Endodermal cell (in vitro differentiated cells): Measurements from ENCODE around the gene COL4A1. TPM values are rescaled to one million over a fixed set of nuclear protein-coding genes. Genes with fewer than 3 reads are reported as not detected.
A peak's percentile ranks its signal among the peaks of the same experiment; 100 is the strongest.

Experiments
- DNase-seq: peaks from one replicate; pipeline ENCODE4 v3.0.0-alpha.2; 2017
- H3K27ac ChIP-seq: 2 replicates; pipeline ENCODE4 v1.5.1; 2013; ENCODE audit warnings: mild to moderate bottlenecking, low read depth, low read length, moderate library complexity
- H3K27me3 ChIP-seq: 2 replicates; pipeline ENCODE4 v1.6.1; 2013; ENCODE audit warnings: mild to moderate bottlenecking, low read length, moderate library complexity; ENCODE audit not compliant: insufficient read depth, control insufficient read depth, poor library complexity, severe bottlenecking
- H3K36me3 ChIP-seq: 2 replicates; pipeline ENCODE4 v1.7.0; 2013; ENCODE audit warnings: mild to moderate bottlenecking, low read length, moderate library complexity; ENCODE audit not compliant: control insufficient read depth, insufficient read depth
- H3K4me1 ChIP-seq: one replicate; pipeline ENCODE4 v1.7.0; 2013; ENCODE audit warnings: low read length; ENCODE audit not compliant: control insufficient read depth, insufficient read depth
- H3K4me3 ChIP-seq: 2 replicates; pipeline ENCODE4 v1.5.1; 2013; ENCODE audit warnings: mild to moderate bottlenecking, low read length, moderate library complexity
- H3K9ac ChIP-seq: 2 replicates; pipeline ENCODE4 v1.6.1; 2013; ENCODE audit warnings: mild to moderate bottlenecking, low read length, moderate library complexity; ENCODE audit not compliant: poor library complexity, severe bottlenecking; ENCODE audit errors: extremely low read depth
- H3K9me3 ChIP-seq: 2 replicates; pipeline ENCODE4 v1.6.1; 2013; ENCODE audit warnings: mild to moderate bottlenecking, low read length, moderate library complexity; ENCODE audit not compliant: control insufficient read depth
- H3K27ac Mint-ChIP-seq: 2 replicates; pipeline ENCODE4 v1.8.0; 2020; ENCODE audit warnings: mixed read lengths
- H3K27me3 Mint-ChIP-seq: 2 replicates; pipeline ENCODE4 v1.8.0; 2021; ENCODE audit warnings: mild to moderate bottlenecking, mixed read lengths; ENCODE audit not compliant: insufficient read depth
- H3K36me3 Mint-ChIP-seq: 2 replicates; pipeline ENCODE4 v1.8.0; 2020; ENCODE audit warnings: low read depth, mixed read lengths
- H3K4me1 Mint-ChIP-seq: 2 replicates; pipeline ENCODE4 v1.8.0; 2020; ENCODE audit warnings: mixed read lengths
- H3K4me3 Mint-ChIP-seq: 2 replicates; pipeline ENCODE4 v1.8.0; 2020; ENCODE audit warnings: mild to moderate bottlenecking, moderate library complexity, mixed read lengths
- H3K9me3 Mint-ChIP-seq: 2 replicates; pipeline ENCODE4 v1.8.0; 2020; ENCODE audit warnings: mild to moderate bottlenecking, mixed read lengths
- CTCF ChIP-seq: fragments of 200-600 bp; sonication (generic); conservative IDR thresholded peaks from 2 replicates; pipeline ENCODE4 v1.5.0; 2021; ENCODE audit warnings: antibody characterized with exemption, mild to moderate bottlenecking
- WGBS, 2 experiments: methylation state at CpG; one replicate each; pipeline versions ENCODE4 v1.1.5 to v1.1.7; 2013; ENCODE audit warnings: missing lambda C conversion rate in 2 of 2, mixed read lengths in 1 of 2; ENCODE audit not compliant: insufficient coverage in 1 of 2, insufficient read length in 1 of 2; 5-methylcytosine and 5-hydroxymethylcytosine counted together
- total RNA-seq, 2 donors: library from RNA; stranded (reverse); fragmentation: NEBNext Ultra II Directional in 1 of 2; extraction: Animal tissue kit (Norgen Biotek cat#: 25700) in 1 of 2; gene quantifications; 2 replicates in 1 of 2; 3 replicates in 1 of 2; pipeline ENCODE4 v1.2.1, GENCODE V29; 2021

The COL4A1 gene
- total RNA-seq, 2 donors from 2014 or later = 702 to 764 TPM

DNA sequence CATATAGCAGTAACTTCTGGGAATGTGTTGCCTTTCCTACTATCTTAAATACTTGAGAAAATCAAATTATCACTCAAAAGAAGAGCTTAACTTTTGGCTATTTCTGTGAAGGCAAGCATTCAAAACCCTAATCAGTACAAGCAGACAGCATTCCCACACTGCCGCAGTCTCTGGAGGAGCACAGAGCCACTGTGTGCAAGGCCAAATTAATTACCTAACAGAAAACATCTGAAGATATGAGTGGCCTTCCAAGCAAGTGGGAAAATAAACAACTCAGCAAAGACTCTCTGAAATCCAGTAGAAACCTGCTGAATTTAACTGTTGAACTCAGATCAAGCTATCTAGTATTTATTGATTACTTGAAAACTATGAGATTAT, 68.2 kb downstream of the COL4A1 start:
- H3K4me3 ChIP-seq = peak overlapping the region; percentile 2
- H3K27me3 ChIP-seq = no peaks in the 10 kb centered on the region
- Mint-ChIP-seq H3K4me3 (no peak overlapping the region), H3K27me3 (no peaks in the 10 kb centered on the region), H3K36me3 (peaks cover 35% of the 10 kb centered on the region), H3K27ac (no peak overlapping the region), H3K9me3 (no peaks in the 10 kb centered on the region), H3K4me1 (peaks cover 23% of the 10 kb centered on the region)
- peaks cover 84% of the 10 kb centered on the region for H3K36me3 ChIP-seq
- H3K4me1 ChIP-seq = peaks cover 7% of the 10 kb centered on the region
- no peak overlapping the region for H3K9ac ChIP-seq
- DNase-seq = no peak
- no peaks in the 10 kb centered on the region for H3K9me3 ChIP-seq
- 60 to 100% methylated on average over 1 of the region's 1 CpG for WGBS, 2 experiments
- TF ChIP-seq CTCF = no peak
- H3K27ac ChIP-seq = no peak overlapping the region

GRCh38 chr13:110237875-110238817, 68.8 kb downstream of the COL4A1 start:
- Mint-ChIP-seq H3K9me3 (no peaks in the 10 kb centered on the region), H3K36me3 (peaks cover 42% of the 10 kb centered on the region), H3K4me1 (peaks cover 23% of the 10 kb centered on the region), H3K4me3 (no peak overlapping the region), H3K27ac (no peak overlapping the region), H3K27me3 (no peaks in the 10 kb centered on the region)
- Histone ChIP-seq H3K27me3 (no peaks in the 10 kb centered on the region), H3K4me1 (peaks cover 7% of the 10 kb centered on the region), H3K4me3 (peak overlapping the region; percentile 2), H3K9ac (no peak overlapping the region), H3K27ac (no peak overlapping the region), H3K9me3 (no peaks in the 10 kb centered on the region), H3K36me3 (peaks cover 84% of the 10 kb centered on the region)
- DNase-seq = no peak
- WGBS, 2 experiments = 92 to 93% methylated on average over 2 to 5 of the region's 5 CpGs
- no peak for TF ChIP-seq CTCF

DNA sequence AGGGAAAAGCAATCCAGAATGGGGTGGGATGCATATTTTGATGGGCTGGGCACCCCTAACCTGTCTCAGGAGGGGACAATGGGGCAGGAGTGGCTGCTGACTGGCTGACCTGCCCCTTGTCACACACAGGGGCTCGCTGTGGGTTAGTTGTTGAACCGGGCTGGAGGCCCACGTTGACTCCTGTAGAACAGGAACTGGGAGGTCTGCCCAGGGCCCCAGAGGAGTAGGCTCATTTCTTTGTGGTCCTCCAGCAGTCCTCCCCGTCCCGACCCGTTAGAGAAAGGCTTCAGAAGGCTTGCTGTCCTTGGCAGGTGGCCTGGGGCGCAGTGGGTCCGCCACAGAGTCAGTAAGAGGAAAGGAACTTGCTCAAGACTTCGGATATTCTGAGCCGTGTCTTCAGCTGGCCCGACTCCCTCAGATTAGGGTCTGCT, 70.1 kb downstream of the COL4A1 start:
- peaks cover 35% of the 10 kb centered on the region for H3K36me3 Mint-ChIP-seq
- DNase-seq = no peak
- WGBS, 2 experiments = 95 to 97% methylated on average over 9 to 11 of the region's 11 CpGs

More for the DNA sequence above, 70.1 kb downstream of the COL4A1 start:
- no peak overlapping the region for H3K4me3 Mint-ChIP-seq
- Histone ChIP-seq H3K27me3 (no peaks in the 10 kb centered on the region), H3K9me3 (no peaks in the 10 kb centered on the region), H3K27ac (no peak overlapping the region), H3K36me3 (peaks cover 77% of the 10 kb centered on the region), H3K9ac (no peak overlapping the region), H3K4me1 (peaks cover 11% of the 10 kb centered on the region), H3K4me3 (no peak overlapping the region)
- no peak for TF ChIP-seq CTCF
- no peaks in the 10 kb centered on the region for H3K27me3 Mint-ChIP-seq
- H3K4me1 Mint-ChIP-seq = peaks cover 21% of the 10 kb centered on the region
- no peak overlapping the region for H3K27ac Mint-ChIP-seq
- H3K9me3 Mint-ChIP-seq = no peaks in the 10 kb centered on the region
